HG02571 (cell line): ENCODE measurements around the gene NBL1.

ENCODE experiments used
- ATAC-seq: cut with Tn5 transposase; IDR thresholded peaks from one replicate; pipeline ENCODE4 v1.9.1; 2021; ENCODE audit warnings: mild to moderate bottlenecking, moderate library complexity; ENCODE audit not compliant: unreplicated experiment

The NBL1 gene

DNA sequence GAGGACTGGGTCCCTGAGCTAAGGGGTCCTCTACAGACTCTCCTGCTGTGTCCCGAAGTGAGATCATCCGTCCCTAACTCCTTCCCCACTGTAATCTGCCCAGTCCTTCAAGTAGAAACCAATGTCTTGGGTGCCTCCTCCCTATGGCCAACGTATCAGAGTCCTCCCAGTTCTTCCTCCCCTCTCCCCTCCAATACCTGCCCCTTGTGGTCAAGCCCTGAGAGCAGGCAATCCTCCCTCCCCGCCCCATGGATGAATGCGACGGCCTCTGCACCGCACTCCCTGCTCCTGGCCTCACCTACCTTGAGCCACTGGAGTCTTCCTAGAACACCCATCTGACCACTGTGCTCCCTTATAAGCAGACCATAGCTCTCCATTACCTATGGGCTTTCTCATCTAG is 51.7 kb downstream of the NBL1 start:
- ATAC-seq = no peak

- no peak for ATAC-seq
Observed at GRCh38 chr1:19696820-19697219, 52.7 kb downstream of the NBL1 start.

GRCh38 chr1:19698181-19698580 is 54.1 kb downstream of the NBL1 start:
- no peak for ATAC-seq

- no peak for ATAC-seq
Observed at GRCh38 chr1:19700079-19700777, 56.1 kb downstream of the NBL1 start.

DNA sequence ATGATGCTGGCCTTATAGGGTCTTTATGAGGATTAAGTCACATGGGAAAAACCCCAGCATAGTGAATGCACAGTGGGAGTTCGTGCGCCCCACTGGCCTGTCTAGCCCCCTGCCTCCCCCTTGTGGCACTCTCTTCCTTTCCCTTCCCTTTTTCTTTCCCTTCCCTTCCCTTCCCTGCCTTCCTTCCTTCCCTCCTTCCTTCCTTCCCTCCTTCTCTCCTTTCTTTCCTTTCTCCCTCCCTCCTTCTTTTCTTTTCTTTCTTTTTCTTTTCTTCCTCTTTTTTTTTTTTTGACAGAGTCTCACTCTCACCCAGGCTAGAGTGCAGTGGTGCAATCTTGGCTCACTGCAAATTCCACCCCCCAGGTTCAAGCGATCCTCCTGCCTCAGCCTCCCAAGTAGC is 59.2 kb downstream of the NBL1 start:
- ATAC-seq = no peak

GRCh38 chr1:19704247-19705113 is 60.4 kb downstream of the NBL1 start:
- no peak for ATAC-seq

- no peak for ATAC-seq
Observed at GRCh38 chr1:19705464-19705863, 61.4 kb downstream of the NBL1 start.

DNA sequence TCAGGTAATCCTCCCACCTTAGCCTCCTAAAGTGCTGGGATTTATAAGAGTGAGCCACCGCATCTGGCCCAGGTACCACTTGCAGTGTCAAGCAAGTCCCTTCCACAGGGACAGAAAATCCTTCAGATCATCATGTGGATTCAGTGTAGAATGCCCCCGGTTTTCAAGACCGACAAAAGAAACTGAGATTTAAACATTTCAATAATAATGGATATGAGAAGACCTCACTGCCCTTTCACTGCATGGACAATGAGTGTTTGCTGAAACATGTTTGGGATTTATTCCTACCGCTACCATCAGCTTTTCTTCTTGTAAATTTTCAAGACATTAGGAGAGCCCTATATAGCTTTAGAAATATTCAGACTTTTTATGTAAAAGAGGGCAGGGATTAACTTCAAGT is 62.0 kb downstream of the NBL1 start:
- no peak for ATAC-seq
